Bronchial epithelial cell (primary cell): Measurements from ENCODE around the gene EPB41. TPM values are rescaled to one million over a fixed set of nuclear protein-coding genes. Genes with fewer than 3 reads are reported as not detected.

Experiments used
- DNase-seq: peaks from one replicate; pipeline ENCODE4 v3.0.0-alpha.2; 2010; ENCODE audit warnings: low read depth
- FAIRE-seq: peaks from 2 replicates; lab custom pipeline; 2011; peaks lifted over from hg19 to GRCh38; lab: Jason Lieb, UNC
- H3K27me3 ChIP-seq: 2 replicates; pipeline ENCODE4 v1.5.1; 2011; ENCODE audit warnings: low read length; ENCODE audit not compliant: control insufficient read depth, insufficient read depth
- H3K36me3 ChIP-seq: 2 replicates; pipeline ENCODE4 v1.5.1; 2011; ENCODE audit warnings: low read length; ENCODE audit not compliant: control insufficient read depth, insufficient read depth
- H3K4me3 ChIP-seq: 2 replicates; pipeline ENCODE4 v1.5.1; 2011; ENCODE audit warnings: mild to moderate bottlenecking, low read depth, low read length, control low read depth
- total RNA-seq: library from RNA; depleted of rRNA; stranded (reverse); fragments of >200 nt; gene quantifications from 2 replicates; pipeline ENCODE4 v1.2.1, GENCODE V29; 2014
- TF ChIP-seq, protein P1 (sequence below): IDR thresholded peaks from 2 replicates; pipeline ENCODE4 v1.5.1; 2011; ENCODE audit warnings: mild to moderate bottlenecking, moderate library complexity, low read length, control low read depth, inconsistent platforms; ENCODE audit not compliant: insufficient read depth, severe bottlenecking

Gene EPB41
- total RNA-seq, 1 donor from 2014 or later, result 21.6 TPM

DNA sequence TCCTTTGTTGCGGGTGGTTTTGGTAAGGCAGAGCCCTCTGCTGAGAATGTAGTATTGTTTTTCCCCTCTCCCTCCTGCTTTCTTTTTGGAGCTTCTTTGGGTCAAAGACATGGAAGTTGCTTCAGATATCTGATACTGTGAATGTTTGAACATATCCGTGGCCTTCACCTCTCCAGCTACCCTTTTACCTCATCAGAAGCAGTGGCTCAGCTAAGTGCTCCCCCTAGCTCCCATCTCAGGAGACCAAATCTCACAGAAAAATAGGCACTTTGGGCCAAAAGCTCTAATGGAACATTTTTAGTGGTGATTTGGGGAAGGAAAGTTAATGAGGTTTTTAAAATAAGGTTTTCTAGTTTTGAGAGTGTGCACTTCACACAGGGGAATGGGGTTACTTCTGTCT, 203.0 kb downstream of the EPB41 start:
- no peak for FAIRE-seq
- H3K36me3 ChIP-seq, result peaks cover 3% of the 10 kb centered on the region
- H3K27me3 ChIP-seq, result peaks cover 6% of the 10 kb centered on the region
- TF ChIP-seq, protein P1, sequence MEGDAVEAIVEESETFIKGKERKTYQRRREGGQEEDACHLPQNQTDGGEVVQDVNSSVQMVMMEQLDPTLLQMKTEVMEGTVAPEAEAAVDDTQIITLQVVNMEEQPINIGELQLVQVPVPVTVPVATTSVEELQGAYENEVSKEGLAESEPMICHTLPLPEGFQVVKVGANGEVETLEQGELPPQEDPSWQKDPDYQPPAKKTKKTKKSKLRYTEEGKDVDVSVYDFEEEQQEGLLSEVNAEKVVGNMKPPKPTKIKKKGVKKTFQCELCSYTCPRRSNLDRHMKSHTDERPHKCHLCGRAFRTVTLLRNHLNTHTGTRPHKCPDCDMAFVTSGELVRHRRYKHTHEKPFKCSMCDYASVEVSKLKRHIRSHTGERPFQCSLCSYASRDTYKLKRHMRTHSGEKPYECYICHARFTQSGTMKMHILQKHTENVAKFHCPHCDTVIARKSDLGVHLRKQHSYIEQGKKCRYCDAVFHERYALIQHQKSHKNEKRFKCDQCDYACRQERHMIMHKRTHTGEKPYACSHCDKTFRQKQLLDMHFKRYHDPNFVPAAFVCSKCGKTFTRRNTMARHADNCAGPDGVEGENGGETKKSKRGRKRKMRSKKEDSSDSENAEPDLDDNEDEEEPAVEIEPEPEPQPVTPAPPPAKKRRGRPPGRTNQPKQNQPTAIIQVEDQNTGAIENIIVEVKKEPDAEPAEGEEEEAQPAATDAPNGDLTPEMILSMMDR, result no peak
- no peak for DNase-seq
- no peak overlapping the region for H3K4me3 ChIP-seq

DNA sequence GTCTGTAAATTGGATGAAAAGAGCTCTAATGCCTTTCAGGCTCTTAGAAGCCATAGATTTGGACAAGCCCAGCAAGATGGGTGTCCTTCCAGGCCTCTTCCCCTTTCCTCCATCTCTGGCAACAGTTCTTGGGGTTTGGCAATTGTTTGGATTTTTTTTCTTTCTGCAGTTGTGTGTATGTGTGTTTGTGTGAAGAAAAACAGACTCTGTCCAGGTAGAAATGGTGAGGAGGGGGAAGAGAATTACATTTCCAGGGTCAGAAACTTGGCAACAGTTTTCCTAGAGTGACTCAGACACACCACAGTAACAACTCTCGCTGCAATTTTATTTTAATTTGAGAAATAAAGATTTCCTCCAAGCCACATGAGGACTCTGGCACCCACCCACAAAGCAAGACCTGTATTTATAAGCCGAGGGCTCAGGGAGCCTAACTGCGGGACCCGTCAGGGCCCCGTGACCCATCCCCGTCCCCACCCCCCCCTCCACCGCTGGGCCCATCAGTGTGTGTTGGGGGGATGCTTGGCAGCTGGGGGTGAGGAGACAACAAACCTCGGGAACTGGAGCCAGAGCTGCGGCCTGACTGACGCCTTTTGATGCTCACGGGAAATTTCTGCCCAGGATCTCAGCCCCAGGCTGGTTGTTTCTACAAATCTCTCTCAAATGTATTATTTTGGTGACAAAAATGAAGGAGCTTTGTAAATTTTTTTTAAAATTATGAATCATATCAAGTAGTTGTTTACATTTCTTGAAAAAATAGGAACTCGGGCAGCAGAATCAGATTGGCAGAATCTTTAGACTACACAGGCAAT, 205.0 kb downstream of the EPB41 start:
- Histone ChIP-seq H3K27me3 (peaks cover 15% of the 10 kb centered on the region), H3K36me3 (peaks cover 3% of the 10 kb centered on the region), H3K4me3 (no peak overlapping the region)
- DNase-seq, result no peak
- FAIRE-seq, result no peak
- TF ChIP-seq, protein P1, result no peak

GRCh38 chr1:29120367-29120766, 206.0 kb downstream of the EPB41 start:
- FAIRE-seq (peak; percentile 47), DNase-seq (no peak)
- TF ChIP-seq, protein P1, result no peak
- H3K36me3 ChIP-seq, result peaks cover 3% of the 10 kb centered on the region
- H3K27me3 ChIP-seq, result peaks cover 17% of the 10 kb centered on the region
- H3K4me3 ChIP-seq, result no peak overlapping the region

DNA sequence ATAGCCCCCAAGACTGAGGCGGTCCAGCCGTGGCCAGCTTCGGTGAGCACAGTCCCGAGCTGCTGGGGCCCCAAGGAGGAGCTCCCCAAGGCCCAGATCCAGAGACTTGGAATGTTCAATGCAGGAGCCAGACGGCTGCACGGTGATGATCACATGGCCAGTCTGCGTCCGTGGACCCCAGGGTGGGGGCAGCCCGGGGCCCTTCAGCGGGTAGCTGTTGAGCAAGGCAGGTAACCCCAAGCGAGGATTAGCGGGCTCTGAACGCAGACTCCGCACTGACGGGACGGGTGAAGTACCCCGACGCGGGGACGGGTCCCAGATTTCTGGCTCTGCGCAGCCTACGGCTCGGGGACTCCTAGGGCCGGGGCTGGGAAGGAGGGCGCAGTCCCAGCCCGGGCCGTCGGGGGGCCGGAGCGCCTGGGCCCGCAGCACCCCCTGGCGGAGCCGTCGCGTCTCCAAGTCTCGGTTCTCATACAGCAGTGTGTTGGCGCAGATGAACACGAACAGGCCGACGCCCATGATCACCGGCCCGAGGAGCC, 206.6 kb downstream of the EPB41 start:
- FAIRE-seq, result no peak
- peaks cover 17% of the 10 kb centered on the region for H3K27me3 ChIP-seq
- DNase-seq, result no peak
- H3K4me3 ChIP-seq, result no peak overlapping the region
- H3K36me3 ChIP-seq, result peaks cover 1% of the 10 kb centered on the region
- TF ChIP-seq, protein P1, result peak; percentile 65

- TF ChIP-seq, protein P1, result no peak
- Histone ChIP-seq H3K27me3 (peaks cover 17% of the 10 kb centered on the region), H3K4me3 (peak overlapping the region; percentile 26), H3K36me3 (peaks cover 1% of the 10 kb centered on the region)
- DNase-seq (no peak), FAIRE-seq (no peak)
These were observed 207.2 kb downstream of the EPB41 start for GRCh38 chr1:29121516-29121935.
